OCI-LY3 (cell line): ENCODE data around the gene SLC46A2.
A peak's percentile ranks its signal among the peaks of the same experiment; 100 is the strongest.

Experiments used
- H2AFZ ChIP-seq: fragments of 200-600, 300-600 bp; shearing (Covaris generic); 2 replicates; pipeline ENCODE4 v1.6.0; 2014; ENCODE audit warnings: antibody characterized with exemption, low read depth, low read length
- H3K27ac ChIP-seq: fragments of 200-600, 300-600 bp; sonication (generic); 2 replicates; pipeline ENCODE4 v1.5.1; 2014; ENCODE audit warnings: mild to moderate bottlenecking, low read length, moderate library complexity, mixed read lengths
- H3K27me3 ChIP-seq: fragments of 200-600, 300-600 bp; sonication (generic); 2 replicates; pipeline ENCODE4 v1.6.1; 2014; ENCODE audit warnings: low read depth, low read length, mixed read lengths
- H3K36me3 ChIP-seq: fragments of 200-600, 300-600 bp; sonication (generic); replicated peaks from 2 replicates; pipeline ENCODE3; 2014; ENCODE audit warnings: low read depth, low read length, mixed read lengths
- H3K4me1 ChIP-seq: fragments of 300-600, 200-600 bp; sonication (generic); 2 replicates; pipeline ENCODE4 v1.6.1; 2014; ENCODE audit warnings: low read length, mixed read lengths
- H3K4me2 ChIP-seq: fragments of 200-600, 300-600 bp; sonication (generic); 2 replicates; pipeline ENCODE4 v1.6.1; 2014; ENCODE audit warnings: low read length, mixed read lengths
- H3K4me3 ChIP-seq: fragments of 300-600, 200-600 bp; sonication (generic); 2 replicates; pipeline ENCODE4 v1.5.1; 2014; ENCODE audit warnings: antibody characterized with exemption, mild to moderate bottlenecking, low read length, moderate library complexity
- H3K79me2 ChIP-seq: fragments of 300-600, 200-600 bp; shearing (Covaris generic); 2 replicates; pipeline ENCODE4 v1.6.1; 2014; ENCODE audit warnings: mild to moderate bottlenecking, low read length, mixed read lengths
- H3K9ac ChIP-seq: fragments of 300-600, 200-600 bp; shearing (Covaris generic); 2 replicates; pipeline ENCODE4 v1.6.0; 2014; ENCODE audit warnings: mild to moderate bottlenecking, low read length, moderate library complexity
- H3K9me3 ChIP-seq: fragments of 200-600, 300-600 bp; shearing (Covaris generic); 2 replicates; pipeline ENCODE4 v1.6.1; 2014; ENCODE audit warnings: low read length, mixed read lengths; ENCODE audit not compliant: insufficient read depth
- H4K20me1 ChIP-seq: fragments of 200-600, 300-600 bp; sonication (generic); 2 replicates; pipeline ENCODE4 v1.6.1; 2016; ENCODE audit warnings: low read length, mixed read lengths; ENCODE audit not compliant: insufficient read depth
- CTCF ChIP-seq: fragments of 200-600, 300-600 bp; sonication (generic); IDR thresholded peaks from 2 replicates; pipeline ENCODE4 v1.5.1; 2014; ENCODE audit warnings: antibody characterized with exemption, low read length, low read depth
- EZH2phosphoT487 ChIP-seq: fragments of 200-600 bp; shearing (Covaris generic); IDR thresholded peaks from 2 replicates; pipeline ENCODE4 v1.6.1; 2018; ENCODE audit warnings: antibody characterized with exemption, mixed run types, low read depth

The SLC46A2 gene

GRCh38 chr9:112868461-112868860, 22.2 kb downstream of the SLC46A2 start:
- peak overlapping the region; percentile 63 for H3K4me2 ChIP-seq

GRCh38 chr9:112867275-112867991, 23.2 kb downstream of the SLC46A2 start:
- peak overlapping the region; percentile 56 for H3K27ac ChIP-seq
- H4K20me1 ChIP-seq: peaks cover 2% of the 10 kb centered on the region; the same call in 1 of the 2 replicates
- peak overlapping the region; percentile 63 for H3K4me2 ChIP-seq
- H3K9me3 ChIP-seq: no peaks in the 10 kb centered on the region
- no peaks in the 10 kb centered on the region for H3K27me3 ChIP-seq
- peaks cover 8% of the 10 kb centered on the region for H3K36me3 ChIP-seq
- no peaks in the 10 kb centered on the region for H3K79me2 ChIP-seq
- H3K4me1 ChIP-seq: peaks cover 82% of the 10 kb centered on the region
- H3K4me3 ChIP-seq: no peak overlapping the region
- H3K9ac ChIP-seq: peak overlapping the region; percentile 7; the same call in 1 of the 2 replicates
- TF ChIP-seq CTCF (no peak), EZH2phosphoT487 (no peak)
- no peak overlapping the region for H2AFZ ChIP-seq

More at GRCh38 chr9:112868461-112868860, 22.2 kb downstream of the SLC46A2 start:
- Histone ChIP-seq H3K27ac (peak overlapping the region; percentile 56), H3K36me3 (peaks cover 13% of the 10 kb centered on the region), H3K9me3 (no peaks in the 10 kb centered on the region), H3K9ac (peak overlapping the region; percentile 13; the same call in 1 of the 2 replicates), H2AFZ (no peak overlapping the region), H3K79me2 (no peaks in the 10 kb centered on the region), H3K4me1 (peaks cover 78% of the 10 kb centered on the region), H4K20me1 (peaks cover 2% of the 10 kb centered on the region; the same call in 1 of the 2 replicates), H3K27me3 (no peaks in the 10 kb centered on the region), H3K4me3 (peak overlapping the region; percentile 28; the same call in 1 of the 2 replicates)
- TF ChIP-seq EZH2phosphoT487 (no peak), CTCF (no peak)

- Histone ChIP-seq H3K27ac (no peak overlapping the region), H4K20me1 (peaks cover 2% of the 10 kb centered on the region; the same call in 1 of the 2 replicates), H2AFZ (no peak overlapping the region), H3K4me3 (no peak overlapping the region), H3K4me2 (no peak overlapping the region), H3K27me3 (no peaks in the 10 kb centered on the region), H3K9me3 (no peaks in the 10 kb centered on the region), H3K79me2 (no peaks in the 10 kb centered on the region), H3K9ac (no peak overlapping the region), H3K36me3 (peaks cover 5% of the 10 kb centered on the region), H3K4me1 (peaks cover 82% of the 10 kb centered on the region)
- no peak for TF ChIP-seq CTCF
- TF ChIP-seq EZH2phosphoT487: no peak
Observed at GRCh38 chr9:112866662-112867274, 23.9 kb downstream of the SLC46A2 start.

GRCh38 chr9:112864982-112865381, 25.7 kb downstream of the SLC46A2 start:
- H3K4me3 ChIP-seq: no peak overlapping the region
- TF ChIP-seq CTCF (no peak), EZH2phosphoT487 (no peak)
- H3K9me3 ChIP-seq: no peaks in the 10 kb centered on the region
- no peaks in the 10 kb centered on the region for H3K79me2 ChIP-seq
- no peak overlapping the region for H2AFZ ChIP-seq
- H3K4me1 ChIP-seq: peaks cover 87% of the 10 kb centered on the region
- peak overlapping the region; percentile 96; the same call in 1 of the 2 replicates for H3K27ac ChIP-seq
- H3K27me3 ChIP-seq: 0 out of 2 replicates have a peak, but pooled peaks cover 7% of the 10 kb centered on the region
- H3K9ac ChIP-seq: no peak overlapping the region; the same call in 1 of the 2 replicates
- peaks cover 3% of the 10 kb centered on the region for H3K36me3 ChIP-seq
- peak overlapping the region; percentile 96; the same call in 1 of the 2 replicates for H3K4me2 ChIP-seq
- H4K20me1 ChIP-seq: peaks cover 2% of the 10 kb centered on the region; the same call in 1 of the 2 replicates
